Trophoblast cell (in vitro differentiated cells and primary cell): Measurements from ENCODE around the gene DCP1B.

Source experiments
- DNase-seq, 2 donors: peaks; one replicate each; pipeline ENCODE4 v3.0.0-alpha.2; 2016
- H2AFZ ChIP-seq: 2 replicates; pipeline ENCODE4 v1.6.1; 2013; ENCODE audit warnings: low read length, moderate library complexity, mild to moderate bottlenecking; ENCODE audit not compliant: insufficient read depth, poor library complexity
- H2AK5ac ChIP-seq: 2 replicates; pipeline ENCODE4 v1.6.1; 2013; ENCODE audit warnings: mild to moderate bottlenecking, low read length
- H2BK120ac ChIP-seq: 2 replicates; pipeline ENCODE4 v1.6.1; 2013; ENCODE audit warnings: low read length, mild to moderate bottlenecking, moderate library complexity; ENCODE audit not compliant: insufficient read depth, poor library complexity
- H2BK12ac ChIP-seq: 2 replicates; pipeline ENCODE4 v1.6.1; 2013; ENCODE audit warnings: mild to moderate bottlenecking, low read length, moderate library complexity
- H2BK5ac ChIP-seq: 2 replicates; pipeline ENCODE4 v1.6.1; 2013; ENCODE audit warnings: low read length, low read depth, moderate library complexity, mild to moderate bottlenecking; ENCODE audit not compliant: poor library complexity
- H3K14ac ChIP-seq: 2 replicates; pipeline ENCODE4 v1.6.1; 2013; ENCODE audit warnings: mild to moderate bottlenecking, low read length
- H3K18ac ChIP-seq: 2 replicates; pipeline ENCODE4 v1.6.1; 2013; ENCODE audit warnings: mild to moderate bottlenecking, low read length
- H3K23ac ChIP-seq: 2 replicates; pipeline ENCODE4 v1.6.1; 2013; ENCODE audit warnings: low read length
- H3K27ac ChIP-seq: 2 replicates; pipeline ENCODE4 v1.5.1; 2013; ENCODE audit warnings: low read depth, mild to moderate bottlenecking, inconsistent platforms, low read length, moderate library complexity
- H3K27me3 ChIP-seq: 2 replicates; pipeline ENCODE4 v1.6.1; 2013; ENCODE audit warnings: inconsistent platforms, mild to moderate bottlenecking, low read length, moderate library complexity; ENCODE audit not compliant: insufficient read depth
- H3K36me3 ChIP-seq, 2 experiments: 1 replicate in 1 of 2; 2 replicates in 1 of 2; pipeline ENCODE4 v1.6.1; 2013; ENCODE audit warnings: low read length in 2 of 2, mild to moderate bottlenecking in 2 of 2, moderate library complexity in 1 of 2; ENCODE audit not compliant: insufficient read depth in 2 of 2, control insufficient read depth in 1 of 2
- H3K4ac ChIP-seq: 2 replicates; pipeline ENCODE4 v1.6.1; 2013; ENCODE audit warnings: low read depth, mild to moderate bottlenecking, low read length, moderate library complexity
- H3K4me1 ChIP-seq, 2 experiments: 1 replicate in 1 of 2; 2 replicates in 1 of 2; pipeline ENCODE4 v1.6.1; 2013; ENCODE audit warnings: low read length in 2 of 2, mild to moderate bottlenecking in 2 of 2, moderate library complexity in 1 of 2; ENCODE audit not compliant: insufficient read depth in 2 of 2, control insufficient read depth in 1 of 2
- H3K4me2 ChIP-seq: 2 replicates; pipeline ENCODE4 v1.6.1; 2013; ENCODE audit warnings: inconsistent platforms, mild to moderate bottlenecking, low read length, moderate library complexity
- H3K4me3 ChIP-seq: 2 replicates; pipeline ENCODE4 v1.5.1; 2013; ENCODE audit warnings: mild to moderate bottlenecking, low read depth, low read length, inconsistent platforms
- H3K79me1 ChIP-seq: one replicate; pipeline ENCODE4 v1.6.1; 2013; ENCODE audit warnings: low read length
- H3K79me2 ChIP-seq: 2 replicates; pipeline ENCODE4 v1.6.1; 2013; ENCODE audit warnings: low read length, mild to moderate bottlenecking; ENCODE audit not compliant: control insufficient read depth, insufficient read depth, poor library complexity
- H3K9ac ChIP-seq: 2 replicates; pipeline ENCODE4 v1.6.1; 2013; ENCODE audit warnings: mild to moderate bottlenecking, low read length
- H3K9me3 ChIP-seq: 2 replicates; pipeline ENCODE4 v1.6.1; 2013; ENCODE audit warnings: low read depth, mild to moderate bottlenecking, control low read depth, inconsistent platforms, low read length; ENCODE audit not compliant: insufficient read depth
- H4K12ac ChIP-seq: 2 replicates; pipeline ENCODE4 v1.6.1; 2013; ENCODE audit warnings: low read depth, mild to moderate bottlenecking, low read length, moderate library complexity
- H4K8ac ChIP-seq: 2 replicates; pipeline ENCODE4 v1.6.1; 2013; ENCODE audit warnings: low read depth, mild to moderate bottlenecking, low read length, moderate library complexity
- H4K91ac ChIP-seq: one replicate; pipeline ENCODE4 v1.6.1; 2013; ENCODE audit warnings: low read depth, mild to moderate bottlenecking, low read length, moderate library complexity
- WGBS: extraction: QIAGEN DNeasy Blood & Tissue Kit; methylation state at CpG from one replicate; pipeline ENCODE4 v1.1.7; 2013; ENCODE audit warnings: missing lambda C conversion rate; ENCODE audit not compliant: insufficient read length, insufficient coverage; ENCODE audit errors: extremely low coverage; 5-methylcytosine and 5-hydroxymethylcytosine counted together

The DCP1B gene

DNA sequence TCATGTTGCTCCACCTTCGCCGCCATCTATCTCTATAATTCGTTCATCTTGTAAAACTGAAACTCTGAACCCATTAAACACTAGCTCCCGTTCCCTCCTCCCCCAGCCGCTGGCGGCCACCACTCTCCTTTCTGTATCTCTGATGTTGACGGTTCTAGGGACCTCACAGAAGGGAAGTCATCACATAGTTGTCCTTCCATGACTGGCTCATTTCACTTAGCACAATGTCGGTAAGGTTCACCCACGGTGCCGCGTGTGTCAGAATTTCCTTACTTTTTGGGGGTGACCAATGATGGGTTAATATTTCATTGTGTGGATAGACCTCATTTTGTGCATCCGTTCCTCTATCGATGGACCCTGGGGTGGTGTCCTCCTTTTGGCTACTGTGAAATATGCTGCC, 83.8 kb downstream of the DCP1B start:
- Histone ChIP-seq H4K91ac (no peak overlapping the region), H3K4me1 (no peaks in the 10 kb centered on the region)

DNA sequence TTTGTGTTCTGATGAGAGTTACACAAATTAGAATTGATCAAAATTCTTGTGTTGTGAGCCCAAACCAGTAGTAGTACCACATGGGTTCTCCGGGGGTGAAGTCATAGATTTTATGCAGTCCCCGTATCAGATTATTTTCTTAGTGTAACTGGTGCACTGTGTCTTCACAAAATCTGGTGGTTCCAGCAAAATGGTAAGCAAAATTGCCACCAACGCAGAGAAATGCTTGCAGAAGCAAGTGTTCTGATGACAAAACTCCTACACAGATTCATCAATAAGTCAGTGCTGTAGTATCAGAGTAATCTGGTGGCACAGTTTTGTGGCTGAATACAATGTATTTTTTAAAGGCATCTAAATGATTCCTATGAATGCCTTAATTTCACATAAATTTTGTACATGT, 84.5 kb downstream of the DCP1B start:
- H3K27me3 ChIP-seq: no peaks in the 10 kb centered on the region
- H3K14ac ChIP-seq: no peak overlapping the region
- no peaks in the 10 kb centered on the region for H3K36me3 ChIP-seq
- no peak overlapping the region for H3K23ac ChIP-seq
- H2BK120ac ChIP-seq: no peak overlapping the region
- no peak overlapping the region for H2BK5ac ChIP-seq
- no peak overlapping the region for H2AK5ac ChIP-seq
- no peak overlapping the region for H4K12ac ChIP-seq
- H3K4me1 ChIP-seq: no peaks in the 10 kb centered on the region
- no peak overlapping the region for H2BK12ac ChIP-seq
- H3K4me2 ChIP-seq: no peak overlapping the region
- no peaks in the 10 kb centered on the region for H3K79me1 ChIP-seq
- no CpG with 5 or more reads among the region's 3 CpGs for WGBS
- no peak for DNase-seq
- no peak overlapping the region for H4K91ac ChIP-seq
- no peaks in the 10 kb centered on the region for H3K79me2 ChIP-seq
- H3K27ac ChIP-seq: no peak overlapping the region
- H3K18ac ChIP-seq: no peak overlapping the region
- H3K4ac ChIP-seq: no peak overlapping the region
- no peak overlapping the region for H3K4me3 ChIP-seq
- H2AFZ ChIP-seq: no peak overlapping the region
- H4K8ac ChIP-seq: no peak overlapping the region
- no peak overlapping the region for H3K9ac ChIP-seq
- no peaks in the 10 kb centered on the region for H3K9me3 ChIP-seq

More for the DNA sequence above, 83.8 kb downstream of the DCP1B start:
- H3K36me3 ChIP-seq: no peaks in the 10 kb centered on the region
- DNase-seq: no peak
- no peak overlapping the region for H3K14ac ChIP-seq
- no peak overlapping the region for H3K4ac ChIP-seq
- no peaks in the 10 kb centered on the region for H3K79me2 ChIP-seq
- no peaks in the 10 kb centered on the region for H3K27me3 ChIP-seq
- H4K8ac ChIP-seq: no peak overlapping the region
- H2AFZ ChIP-seq: no peak overlapping the region
- no peak overlapping the region for H2BK12ac ChIP-seq
- H3K4me2 ChIP-seq: no peak overlapping the region
- no peak overlapping the region for H2BK120ac ChIP-seq
- H3K9ac ChIP-seq: no peak overlapping the region
- no peaks in the 10 kb centered on the region for H3K9me3 ChIP-seq
- no peaks in the 10 kb centered on the region for H3K79me1 ChIP-seq
- no peak overlapping the region for H2AK5ac ChIP-seq
- H4K12ac ChIP-seq: no peak overlapping the region
- no CpG with 5 or more reads among the region's 13 CpGs for WGBS
- no peak overlapping the region for H3K18ac ChIP-seq
- H3K27ac ChIP-seq: no peak overlapping the region
- H3K23ac ChIP-seq: no peak overlapping the region
- no peak overlapping the region for H2BK5ac ChIP-seq
- no peak overlapping the region for H3K4me3 ChIP-seq

DNA sequence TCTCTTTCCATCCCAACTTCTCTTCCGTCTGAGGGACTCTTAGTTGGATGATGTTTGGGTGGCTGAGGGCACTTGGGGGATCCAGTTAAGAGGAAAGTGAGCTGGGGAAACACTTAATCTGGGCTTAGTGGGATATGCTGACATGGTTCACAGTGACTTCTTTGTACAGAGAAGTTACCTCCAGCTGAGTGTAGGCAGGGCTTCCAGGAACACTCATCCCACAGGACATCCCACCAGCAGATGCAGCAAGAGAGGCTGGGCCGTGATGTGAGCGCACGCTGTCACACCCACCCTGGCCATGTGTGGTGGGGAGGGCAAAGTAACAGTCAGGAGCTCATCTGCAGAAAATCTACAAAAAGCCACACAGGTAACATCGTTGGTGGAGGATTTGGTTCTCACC, 85.0 kb downstream of the DCP1B start:
- H3K4me2 ChIP-seq: no peak overlapping the region
- no peak overlapping the region for H4K91ac ChIP-seq
- H2AFZ ChIP-seq: no peak overlapping the region
- H2BK5ac ChIP-seq: no peak overlapping the region
- no peaks in the 10 kb centered on the region for H3K79me1 ChIP-seq
- H3K9me3 ChIP-seq: no peaks in the 10 kb centered on the region
- no peak overlapping the region for H2BK120ac ChIP-seq
- no peak overlapping the region for H3K14ac ChIP-seq
- no peak overlapping the region for H3K9ac ChIP-seq
- H3K18ac ChIP-seq: no peak overlapping the region
- no peaks in the 10 kb centered on the region for H3K27me3 ChIP-seq
- H3K23ac ChIP-seq: no peak overlapping the region
- H3K27ac ChIP-seq: no peak overlapping the region
- H3K79me2 ChIP-seq: no peaks in the 10 kb centered on the region
- no peak for DNase-seq
- H3K4me3 ChIP-seq: no peak overlapping the region
- H4K8ac ChIP-seq: no peak overlapping the region
- H3K4ac ChIP-seq: no peak overlapping the region
- H3K4me1 ChIP-seq: no peaks in the 10 kb centered on the region
- H2AK5ac ChIP-seq: no peak overlapping the region
- H2BK12ac ChIP-seq: no peak overlapping the region
- no CpG with 5 or more reads among the region's 5 CpGs for WGBS
- H3K36me3 ChIP-seq: no peaks in the 10 kb centered on the region
- no peak overlapping the region for H4K12ac ChIP-seq

DNA sequence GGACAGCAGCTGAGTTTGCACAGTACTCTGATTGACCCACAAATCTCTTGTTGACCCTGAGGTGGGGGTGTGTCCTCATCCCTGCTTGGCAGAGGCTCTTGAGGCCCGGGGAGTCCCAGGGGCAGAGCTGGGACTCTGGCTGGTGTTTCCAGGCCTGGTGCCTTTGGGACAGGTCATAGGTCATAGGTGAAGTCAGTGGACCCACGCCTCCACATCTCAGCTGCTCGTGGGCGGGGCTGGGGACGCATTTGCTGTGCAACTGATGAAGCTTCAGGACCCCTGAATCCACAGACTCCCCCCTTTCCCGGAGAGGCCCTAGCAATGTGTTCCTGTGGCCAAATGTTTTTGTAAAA, 85.4 kb downstream of the DCP1B start:
- no peak overlapping the region for H3K9ac ChIP-seq
- H3K4me3 ChIP-seq: no peak overlapping the region
- H4K12ac ChIP-seq: no peak overlapping the region
- no peak overlapping the region for H4K8ac ChIP-seq
- no peak overlapping the region for H2BK120ac ChIP-seq
- H3K9me3 ChIP-seq: no peaks in the 10 kb centered on the region
- DNase-seq: no peak
- no peak overlapping the region for H3K4ac ChIP-seq
- H3K4me2 ChIP-seq: no peak overlapping the region
- H2AFZ ChIP-seq: no peak overlapping the region
- WGBS: no CpG with 5 or more reads among the region's 6 CpGs
- H3K36me3 ChIP-seq: no peaks in the 10 kb centered on the region
- no peak overlapping the region for H2BK5ac ChIP-seq
- H3K23ac ChIP-seq: no peak overlapping the region
- H2AK5ac ChIP-seq: no peak overlapping the region
- no peaks in the 10 kb centered on the region for H3K79me2 ChIP-seq
- no peaks in the 10 kb centered on the region for H3K27me3 ChIP-seq
- no peaks in the 10 kb centered on the region for H3K79me1 ChIP-seq
- H3K18ac ChIP-seq: no peak overlapping the region
- no peak overlapping the region for H4K91ac ChIP-seq
- no peaks in the 10 kb centered on the region for H3K4me1 ChIP-seq
- no peak overlapping the region for H3K14ac ChIP-seq
- H3K27ac ChIP-seq: no peak overlapping the region
- no peak overlapping the region for H2BK12ac ChIP-seq
